ENCODE measurements around the gene SOCS7.

The SOCS7 gene

DNA sequence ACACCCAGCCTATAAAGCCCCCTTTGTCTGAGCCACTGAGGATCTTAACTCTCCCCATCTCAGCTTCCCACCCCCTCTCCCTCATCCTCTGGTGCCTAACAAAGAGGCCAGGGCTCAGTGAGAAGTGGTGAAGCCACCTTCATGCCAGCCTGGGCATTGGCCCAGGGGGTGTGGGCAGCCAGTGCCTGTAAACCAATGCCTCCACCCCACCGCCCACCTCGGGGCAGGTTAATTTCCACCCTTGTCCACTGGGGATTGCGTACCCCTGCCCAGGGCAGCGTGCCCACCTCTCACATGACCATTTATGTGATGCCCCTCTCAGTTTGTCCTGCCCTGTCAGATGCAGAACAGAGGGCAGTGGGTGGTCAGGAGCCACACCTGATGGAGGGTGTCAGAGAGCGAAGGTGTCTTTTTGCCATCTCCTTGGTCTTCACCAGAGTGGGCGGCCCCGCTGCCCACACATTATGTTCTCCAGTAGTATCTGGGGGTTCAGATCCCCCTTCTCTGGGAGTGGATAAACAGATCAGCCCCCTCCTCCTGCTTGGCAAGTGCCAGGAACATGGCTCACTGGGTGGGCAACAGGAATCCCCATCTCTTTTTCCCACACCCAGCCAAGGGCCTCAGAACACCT, 66.5 kb downstream of the SOCS7 start:
- DNase-seq (ENCODE audit: low read depth, low spot score) = no peak
- H3K27ac ChIP-seq = no peak overlapping the region

DNA sequence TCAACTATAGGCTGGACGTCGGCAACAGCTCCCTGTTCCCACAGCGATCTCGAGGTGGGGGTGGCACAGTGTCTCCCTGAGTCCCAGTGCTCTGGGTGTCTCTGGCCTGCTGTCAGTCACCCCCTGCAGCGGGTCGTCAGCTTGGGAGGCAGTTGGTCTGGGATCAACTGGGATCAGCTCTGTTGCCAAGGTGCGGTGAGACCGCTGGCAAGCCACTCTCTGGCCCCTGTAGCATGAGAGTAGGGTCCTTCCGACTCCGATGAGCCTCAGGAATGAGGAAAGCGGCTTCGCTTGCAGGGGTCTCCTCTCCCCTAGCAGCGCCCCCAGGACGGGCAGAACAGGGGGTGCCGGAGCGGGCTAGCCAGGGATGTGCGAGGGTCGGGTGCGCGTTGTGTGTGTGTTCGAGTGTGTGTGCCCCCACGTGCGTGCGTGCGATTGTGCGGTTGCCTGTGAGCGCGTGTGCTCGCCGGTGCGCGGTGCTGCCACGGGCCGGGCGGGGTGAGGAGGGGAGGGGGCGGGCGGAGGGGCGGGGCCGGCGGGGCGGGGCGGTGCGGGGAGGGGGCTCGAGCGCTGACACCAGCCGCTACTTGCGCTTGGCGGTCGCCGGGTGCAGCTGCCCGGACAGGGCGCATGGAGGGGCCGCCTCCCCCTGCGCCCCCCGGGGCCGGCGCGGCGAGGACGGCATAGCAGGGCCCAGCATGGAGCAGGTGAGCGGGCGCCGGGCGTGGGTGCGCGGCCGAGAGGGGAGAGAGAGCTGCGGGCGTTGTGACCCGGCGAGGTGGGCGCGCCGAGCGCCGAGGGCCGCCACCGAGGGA, 67.3 kb downstream of the SOCS7 start:
- DNase-seq (ENCODE audit: low read depth, low spot score) = no peak
- no peak overlapping the region for H3K27ac ChIP-seq

DNA sequence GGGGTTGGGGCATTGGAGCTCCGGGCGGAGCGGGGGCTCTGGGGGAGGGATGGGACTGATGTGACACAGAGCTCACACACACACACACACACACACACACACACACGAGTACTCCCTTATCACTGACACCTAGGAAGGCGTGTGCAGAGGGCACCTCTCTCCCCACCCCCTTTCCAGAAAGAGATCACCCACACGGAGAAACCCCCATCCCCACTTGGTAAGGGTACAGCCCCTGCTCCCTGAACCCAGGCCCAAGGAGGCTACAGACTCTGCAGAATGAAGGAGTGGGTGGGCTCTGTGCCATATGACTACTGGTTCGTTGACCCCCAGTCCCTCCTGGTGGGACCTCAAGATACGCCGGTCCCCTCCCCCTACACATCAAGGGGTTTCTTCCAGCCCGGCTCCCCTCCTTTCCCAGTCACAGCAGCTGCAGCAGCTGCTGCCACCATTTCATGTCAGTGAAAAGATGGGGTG, 67.9 kb downstream of the SOCS7 start:
- H3K27ac ChIP-seq = no peak overlapping the region
- no peak for DNase-seq (ENCODE audit: low read depth, low spot score)

DNA sequence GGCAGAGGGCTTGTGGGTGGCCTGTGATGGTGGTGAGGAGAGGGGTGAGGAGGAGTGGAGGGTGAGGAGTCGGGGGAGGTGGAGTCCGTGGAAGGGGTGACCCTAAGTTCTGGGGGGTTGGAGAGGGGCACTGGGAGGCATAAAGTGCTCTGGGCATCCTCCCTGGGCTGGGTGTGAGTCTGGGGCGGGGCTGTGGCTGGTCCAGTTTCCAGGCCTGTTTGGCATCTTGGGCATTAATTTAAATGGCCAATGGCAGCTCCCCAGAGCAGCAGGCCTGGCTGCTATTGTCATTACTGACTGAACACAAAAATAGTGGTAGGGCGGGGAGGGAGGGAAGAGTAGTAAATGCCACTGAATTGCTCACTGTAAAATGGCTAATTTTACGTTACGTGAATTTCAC, 68.9 kb downstream of the SOCS7 start:
- no peak overlapping the region for H3K27ac ChIP-seq
- no peak for DNase-seq (ENCODE audit: low read depth, low spot score)

DNA sequence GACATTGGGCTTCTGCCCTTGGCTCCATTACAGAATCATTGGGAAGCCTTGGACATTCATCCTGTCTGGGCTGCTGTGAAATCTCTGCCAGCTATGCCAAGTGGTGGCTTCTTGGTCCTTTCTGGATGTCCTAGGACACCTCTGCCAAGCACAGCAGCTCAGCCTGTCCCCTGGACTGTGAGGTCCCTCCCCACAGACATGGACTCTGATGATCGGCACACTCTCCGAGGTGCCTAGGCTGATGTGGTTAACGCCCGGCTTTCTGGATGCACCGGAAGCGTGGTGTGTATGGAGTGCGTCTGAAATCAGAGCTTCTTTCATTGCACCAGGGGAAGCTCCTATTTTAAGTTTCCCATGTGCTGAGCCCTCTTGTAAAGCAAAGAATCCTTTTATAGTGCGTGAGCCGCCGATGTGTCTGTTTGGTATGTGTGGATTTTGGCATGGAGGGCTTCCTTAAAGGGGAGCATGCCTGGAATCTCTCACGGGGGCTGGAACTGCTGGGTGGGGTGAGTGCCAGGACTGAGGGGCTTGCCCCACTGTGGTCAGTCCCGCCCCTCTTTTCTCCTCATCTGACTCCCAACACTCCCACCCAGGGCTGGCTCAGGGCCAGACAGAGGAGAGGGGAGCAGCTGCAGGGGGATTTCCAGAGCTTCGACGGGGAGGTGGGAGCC, 69.7 kb downstream of the SOCS7 start:
- no peak overlapping the region for H3K27ac ChIP-seq
- DNase-seq (ENCODE audit: low read depth, low spot score) = no peak

DNA sequence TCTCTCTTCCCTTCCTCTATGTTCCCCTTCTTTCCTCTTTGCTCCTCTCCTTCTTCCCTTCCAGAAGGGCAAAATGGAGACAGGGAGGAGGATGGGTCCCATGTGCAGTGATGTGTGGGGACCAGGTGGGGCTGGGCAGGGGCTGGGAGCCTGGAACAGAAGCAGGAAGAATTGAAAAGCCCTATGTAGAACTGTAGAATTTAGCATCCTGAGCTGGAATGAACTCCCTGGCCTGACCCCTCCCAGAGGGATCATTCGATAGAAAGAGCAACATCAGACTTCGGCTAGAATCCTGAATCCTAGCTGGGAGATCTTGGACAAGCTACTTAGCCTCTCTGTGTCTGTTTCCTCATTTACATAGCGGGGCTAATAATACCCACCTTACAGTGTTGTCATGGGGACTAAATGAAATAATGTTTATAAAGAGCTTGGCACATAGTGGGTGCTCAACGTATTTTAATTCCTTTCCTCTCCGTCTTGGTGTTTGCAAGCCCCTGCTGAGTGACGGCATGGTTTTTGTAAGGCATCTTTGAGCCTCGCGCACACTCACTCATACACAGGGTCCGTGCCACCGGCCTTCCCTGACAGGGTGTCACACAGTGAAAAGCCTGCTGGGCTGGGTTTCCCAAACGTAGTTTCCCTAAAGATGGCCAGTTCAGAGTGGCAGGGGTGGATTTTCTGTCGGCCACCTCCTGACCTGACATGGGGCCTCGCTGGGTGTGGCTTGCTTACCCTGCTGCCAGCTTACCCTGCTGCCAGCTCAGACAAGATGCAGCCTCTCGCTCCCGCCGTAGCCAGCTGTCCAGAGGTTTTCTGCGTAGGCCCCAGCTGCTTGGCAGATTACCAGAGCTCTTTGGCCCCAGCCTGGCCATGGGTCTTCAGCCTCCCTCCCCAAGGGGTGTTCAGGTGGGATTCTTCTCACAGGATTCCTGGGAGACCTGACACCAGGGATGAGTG, 70.5 kb downstream of the SOCS7 start:
- H3K27ac ChIP-seq = no peak overlapping the region

DNA sequence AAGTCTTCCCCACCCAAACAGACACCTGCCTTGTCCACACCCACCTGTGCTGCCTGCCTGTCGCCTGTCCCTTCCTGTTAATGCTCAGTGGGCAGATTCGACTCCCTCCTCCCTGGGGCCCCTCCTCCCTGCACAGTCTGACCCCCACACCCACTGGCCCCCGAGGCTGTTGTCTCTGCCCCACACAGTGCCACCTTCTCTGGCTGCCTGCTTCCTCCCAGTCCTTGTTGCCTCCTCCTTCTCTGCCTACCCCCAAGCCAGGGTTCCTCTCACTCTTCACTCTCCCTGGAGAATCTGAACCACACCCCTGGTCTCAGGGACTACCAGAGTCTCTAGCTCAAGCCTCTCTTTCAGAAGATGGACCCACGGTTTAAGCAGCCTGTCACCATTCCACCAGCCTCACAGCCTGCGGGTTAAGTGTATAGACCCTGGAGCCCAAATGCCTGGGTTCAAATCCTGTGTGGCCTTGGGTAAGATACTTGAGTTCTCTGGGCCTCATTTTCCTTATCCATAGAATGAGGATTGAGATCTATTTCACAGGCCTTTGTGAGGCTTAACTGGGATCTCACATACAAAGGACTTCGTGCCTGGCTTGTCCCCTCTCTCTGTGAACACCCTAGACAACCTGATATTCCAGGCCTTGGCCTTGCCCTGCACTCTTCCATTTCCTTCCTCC, 72.8 kb downstream of the SOCS7 start:
- H3K27ac ChIP-seq = no peak overlapping the region
- no peak for DNase-seq (ENCODE audit: low read depth, low spot score)

More for the DNA sequence above, 70.5 kb downstream of the SOCS7 start:
- no peak for DNase-seq (ENCODE audit: low read depth, low spot score)

DNA sequence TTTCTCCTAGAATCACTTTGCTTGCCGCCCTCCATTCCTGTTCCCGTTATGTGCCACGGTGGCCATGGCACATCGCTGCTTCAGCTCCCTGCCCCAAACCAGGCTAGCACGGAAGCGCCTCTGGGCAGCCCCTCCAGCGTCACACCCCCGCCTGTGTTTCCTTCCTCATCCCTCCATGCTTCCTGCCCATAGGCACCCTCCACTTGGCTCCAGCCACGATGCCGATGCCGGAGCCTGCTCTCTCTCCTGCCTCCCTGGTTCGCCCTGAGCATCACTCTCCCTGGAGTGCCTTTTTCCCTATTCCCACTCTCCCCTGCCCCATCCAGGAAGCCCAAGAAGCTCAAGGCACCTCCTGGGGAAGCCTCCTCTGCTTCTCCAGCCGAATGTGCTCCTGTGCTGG, 73.4 kb downstream of the SOCS7 start:
- DNase-seq (ENCODE audit: low read depth, low spot score) = no peak
- no peak overlapping the region for H3K27ac ChIP-seq

DNA sequence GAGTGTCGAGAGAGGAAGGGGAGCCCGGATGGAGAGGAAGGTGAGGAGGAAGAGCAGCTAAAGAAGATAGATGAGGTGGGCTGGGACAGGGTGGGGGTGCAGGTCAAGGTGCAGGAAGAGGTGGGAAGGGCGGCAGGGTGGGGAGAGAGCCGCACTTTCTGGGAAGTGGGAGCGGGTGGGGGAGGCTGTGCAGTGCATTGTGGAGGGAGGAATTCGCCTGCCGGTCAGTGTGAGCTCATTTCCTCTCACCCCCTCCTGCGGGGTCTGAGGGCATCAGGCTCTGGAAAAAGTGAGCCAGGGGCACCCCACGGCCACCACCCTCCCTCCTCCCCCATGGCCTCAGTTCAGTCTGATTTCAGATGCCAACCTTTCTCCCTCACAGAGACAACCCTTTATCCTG, 74.1 kb downstream of the SOCS7 start:
- no peak overlapping the region for H3K27ac ChIP-seq
- no peak for DNase-seq (ENCODE audit: low read depth, low spot score)

DNA sequence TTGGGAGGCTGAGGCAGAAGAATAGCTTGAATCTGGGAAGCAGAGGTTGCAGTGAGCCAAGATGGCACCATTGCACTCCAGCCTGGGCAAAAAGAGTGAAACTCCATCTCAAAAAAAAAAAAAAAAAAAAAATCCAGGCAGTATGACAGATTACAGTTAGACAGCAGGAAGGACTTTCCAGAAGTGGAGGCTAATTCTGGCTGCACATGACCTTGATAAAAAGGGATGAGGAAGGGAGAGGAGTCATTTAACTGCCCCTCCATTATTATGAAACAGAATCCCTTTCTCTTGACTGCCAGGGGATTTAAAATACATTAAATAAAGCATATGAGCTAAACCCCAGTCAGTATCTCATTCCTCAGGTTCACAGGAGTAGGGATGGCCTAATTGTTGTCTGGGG, 74.8 kb downstream of the SOCS7 start:
- DNase-seq (ENCODE audit: low read depth, low spot score) = no peak
- H3K27ac ChIP-seq = no peak overlapping the region

DNA sequence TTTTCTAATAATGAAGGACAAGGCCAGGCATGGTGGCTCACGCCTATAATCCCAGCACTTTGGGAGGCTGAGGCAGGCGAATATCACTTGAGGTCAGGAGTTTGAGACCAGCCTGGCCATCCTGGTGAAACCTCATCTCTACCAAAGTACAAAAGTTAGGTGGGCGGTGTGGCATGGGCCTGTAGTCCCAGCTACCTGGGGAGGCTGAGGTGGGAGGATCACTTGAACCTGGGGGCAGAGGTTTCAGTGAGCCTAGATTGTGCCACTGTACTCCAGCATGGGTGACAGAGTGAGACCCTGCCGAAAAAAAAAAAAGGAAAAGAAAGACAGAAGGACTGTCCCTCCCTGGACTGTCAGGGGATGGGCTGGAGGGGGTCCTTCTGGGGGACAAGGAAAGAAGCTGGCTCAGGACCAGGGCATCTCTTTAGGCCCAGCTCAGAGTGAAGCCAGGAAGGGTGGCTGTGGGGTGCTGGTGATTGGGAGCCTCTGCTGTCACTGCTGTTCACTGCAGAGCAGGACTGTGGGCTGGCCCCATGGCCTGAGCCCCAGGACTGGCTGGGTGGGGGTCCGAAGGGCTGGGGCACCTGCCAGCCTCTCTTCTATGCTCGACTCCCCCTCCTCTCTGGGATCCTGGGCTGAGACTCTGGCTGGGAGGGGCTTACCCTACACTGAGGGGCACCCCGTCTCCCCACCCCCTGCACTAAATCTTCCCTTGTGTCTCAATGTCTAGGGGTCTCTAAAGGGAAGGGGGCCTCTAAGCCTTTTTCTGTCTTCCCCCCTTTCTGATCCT, 75.7 kb downstream of the SOCS7 start:
- H3K27ac ChIP-seq = no peak overlapping the region
- no peak for DNase-seq (ENCODE audit: low read depth, low spot score)

DNA sequence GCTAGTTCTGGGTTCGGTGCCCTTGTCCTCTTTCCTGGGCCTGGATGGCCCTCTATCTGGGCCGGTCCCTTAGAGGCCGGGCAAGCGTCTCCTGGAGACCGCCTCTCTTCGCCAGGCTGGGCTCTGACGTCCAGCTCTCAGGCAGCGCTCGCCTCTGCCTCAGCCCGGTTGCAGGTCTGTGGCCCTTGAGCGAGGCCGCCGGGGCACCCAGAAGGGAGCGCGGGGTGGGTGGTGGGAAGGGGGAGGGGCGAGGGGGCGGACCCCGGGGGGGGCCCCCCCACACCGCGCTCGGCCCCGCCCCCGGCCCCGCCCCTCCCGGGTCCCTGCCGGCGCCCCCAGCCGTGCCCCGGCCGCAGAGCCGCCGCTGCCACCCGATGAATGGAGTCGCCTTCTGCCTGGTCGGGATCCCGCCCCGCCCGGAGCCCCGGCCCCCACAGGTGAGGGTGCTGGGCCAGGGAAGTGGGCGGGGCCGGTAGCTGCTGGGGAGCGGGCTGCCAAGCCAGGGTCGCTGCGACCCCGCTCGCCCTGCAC, 76.5 kb downstream of the SOCS7 start, which contains the start of gene ARHGAP23:
Gene ARHGAP23 (plus strand): TSS at position 353 of the 531 bp plus-strand sequence. CDS start 22 bp downstream, at position 375.
- H3K27ac ChIP-seq = peak within 1 kb of the TSS; percentile 51
- DNase-seq (ENCODE audit: low read depth, low spot score) = no peak

DNA sequence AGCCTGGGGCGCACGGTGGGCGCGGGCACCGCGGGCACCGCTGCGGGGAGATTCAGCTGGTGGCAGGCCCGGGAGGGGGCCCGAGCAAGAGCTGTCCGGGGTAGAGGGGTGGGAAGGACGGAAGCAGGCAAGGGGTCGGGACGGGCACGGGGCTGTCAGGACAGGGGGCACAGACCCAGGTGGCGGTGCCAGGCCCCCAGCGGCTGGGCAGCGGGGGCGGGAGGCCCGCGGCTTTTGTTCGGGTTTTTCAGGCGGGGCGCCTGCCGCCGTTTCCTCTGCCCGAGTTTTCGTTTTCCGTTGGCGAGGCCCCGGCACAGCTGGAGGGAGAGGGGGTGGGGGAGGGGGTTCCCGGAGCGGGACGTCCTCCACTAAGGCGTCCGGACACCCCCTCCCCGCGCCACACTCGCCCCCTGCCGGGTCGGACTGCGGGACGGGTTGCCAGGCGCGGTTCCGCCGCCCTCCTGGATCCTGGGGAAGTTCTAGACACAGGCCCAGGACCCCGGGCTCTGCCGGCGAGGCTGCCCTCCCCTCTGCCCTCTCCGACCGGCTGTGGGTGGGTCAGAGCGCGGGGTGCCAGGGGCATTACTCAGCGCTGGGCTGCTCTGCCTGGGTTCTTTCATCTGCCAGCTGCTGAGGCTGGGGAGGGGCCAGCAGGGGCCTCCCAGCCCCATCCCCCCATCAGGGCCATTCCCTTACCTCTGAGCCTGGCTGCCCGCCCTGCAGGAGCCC, 77.2 kb downstream of the SOCS7 start:
- H3K27ac ChIP-seq = peak overlapping the region; percentile 51
- DNase-seq (ENCODE audit: low read depth, low spot score) = no peak

DNA sequence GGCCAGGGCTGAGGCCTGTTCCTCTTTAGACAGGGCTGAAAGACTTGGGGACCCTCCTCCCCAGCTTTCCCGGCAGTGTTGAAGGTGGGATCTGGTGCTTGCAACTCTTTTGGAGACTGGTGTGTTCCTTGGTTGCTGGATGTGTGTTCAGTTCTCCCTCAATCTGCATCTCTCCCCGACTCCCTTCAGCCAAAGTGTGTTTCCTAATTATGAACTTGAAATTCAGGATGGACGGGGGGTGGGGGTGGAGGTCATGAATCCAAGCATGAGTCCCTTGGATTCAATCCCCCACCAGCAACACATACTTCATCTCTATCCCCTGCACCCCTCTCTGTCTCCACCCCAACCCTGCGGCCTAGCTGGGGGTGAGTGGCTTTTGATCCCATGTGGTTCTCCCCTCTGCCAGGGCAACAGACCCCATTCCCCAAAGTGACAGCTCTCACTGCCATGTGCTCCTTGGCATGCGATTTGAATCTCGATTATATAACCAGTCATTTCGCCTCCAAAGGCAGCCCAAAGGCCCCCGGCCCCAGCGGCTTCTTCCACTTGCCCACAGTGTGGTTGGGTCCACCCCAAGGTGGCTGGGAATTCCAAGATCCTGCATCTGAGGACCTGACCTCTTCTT, 77.9 kb downstream of the SOCS7 start:
- peak overlapping the region; percentile 51 for H3K27ac ChIP-seq
- no peak for DNase-seq (ENCODE audit: low read depth, low spot score)

DNA sequence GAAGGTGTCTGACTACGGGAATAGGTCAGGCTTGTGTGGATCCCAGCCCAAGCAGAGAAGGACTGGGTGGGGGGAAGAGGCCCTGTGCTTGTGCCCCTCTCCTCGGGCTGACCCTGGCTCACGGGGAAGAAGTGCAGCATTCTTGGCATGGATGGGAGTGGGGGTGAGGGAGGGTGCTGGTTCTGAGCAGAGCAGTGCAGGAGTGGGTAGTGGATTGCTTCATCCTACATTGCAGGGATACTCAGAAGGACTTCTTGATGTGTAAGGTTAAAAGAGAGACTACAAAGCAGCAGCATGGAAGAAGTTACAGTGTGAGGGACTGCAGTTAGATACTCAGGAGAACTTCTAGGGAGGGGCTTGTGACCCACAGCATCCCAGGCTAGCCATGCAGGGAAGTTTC, 78.7 kb downstream of the SOCS7 start:
- no peak overlapping the region for H3K27ac ChIP-seq
- DNase-seq (ENCODE audit: low read depth, low spot score) = no peak

DNA sequence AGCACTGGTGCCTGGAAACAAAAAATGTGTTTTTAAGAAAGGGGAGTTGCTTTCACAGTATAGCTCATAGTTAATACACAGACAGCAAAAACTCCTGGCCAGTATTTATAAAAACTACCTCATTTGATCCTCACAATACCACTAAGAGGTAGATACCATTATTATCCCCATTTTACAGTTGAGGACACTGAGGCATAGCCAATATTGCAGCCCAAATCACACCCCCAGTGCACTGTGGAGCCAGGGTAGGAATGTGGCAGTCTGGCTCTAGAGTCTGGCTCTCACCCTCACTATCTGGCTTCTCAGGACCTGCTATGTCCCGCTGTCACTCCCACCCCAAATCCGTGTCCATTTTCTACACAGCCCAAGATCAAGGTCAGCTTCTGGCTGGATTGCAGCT, 79.2 kb downstream of the SOCS7 start:
- H3K27ac ChIP-seq = no peak overlapping the region
- DNase-seq (ENCODE audit: low read depth, low spot score) = no peak

DNA sequence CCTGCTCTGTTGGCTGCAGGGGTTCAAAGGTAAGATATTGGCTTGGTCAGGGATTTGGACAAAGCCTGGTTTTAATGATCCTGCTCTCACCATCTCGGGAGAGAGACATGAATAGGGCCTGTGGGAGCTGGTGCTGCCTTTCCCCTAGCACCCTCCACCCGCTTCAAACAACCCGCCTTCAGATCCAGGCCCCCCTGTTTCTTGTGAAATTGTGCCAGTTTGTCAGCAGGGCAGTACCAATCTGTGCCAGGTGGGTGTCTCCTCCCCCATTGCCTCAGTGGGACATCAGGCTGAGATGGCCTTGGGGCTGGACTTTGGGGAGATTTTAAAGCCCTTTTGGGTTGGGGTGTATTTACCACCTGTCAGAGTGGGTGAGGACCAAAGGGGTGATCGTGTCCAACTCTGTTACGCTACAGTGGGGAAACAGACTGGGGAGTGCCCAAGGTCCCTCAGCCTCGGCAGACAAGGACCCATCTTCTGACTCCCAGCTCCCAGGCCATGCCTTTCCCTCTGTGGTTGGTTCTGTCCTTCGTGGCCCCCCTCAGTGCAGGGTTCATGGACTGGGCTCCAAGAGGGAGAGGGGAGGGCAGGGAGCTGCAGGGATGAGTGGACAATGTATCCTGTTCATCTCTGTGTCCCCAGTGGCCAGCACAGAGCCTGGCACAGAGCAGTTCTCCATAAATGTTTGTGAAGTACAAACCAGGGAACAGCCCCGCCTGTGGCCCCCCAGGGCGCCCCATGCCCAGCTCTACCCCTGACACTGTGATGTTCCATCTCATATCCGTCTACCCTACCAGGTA, 79.9 kb downstream of the SOCS7 start:
- no peak for DNase-seq (ENCODE audit: low read depth, low spot score)
- no peak overlapping the region for H3K27ac ChIP-seq
